ENCODE data around the gene MYO3B. TPM values are rescaled to one million over a fixed set of nuclear protein-coding genes. Genes with fewer than 3 reads are reported as not detected.

MYO3B gene
- polyA plus RNA-seq, 2 of the 4 experiments (the other 2 are of a cell fraction) = 0.01 TPM; not detected in 1

GRCh38 chr2:170235860-170236679 lies 58.1 kb downstream of the MYO3B start (continued):
- TF ChIP-seq BCL3 (IDR thresholded peaks at IDR 0.05) (no peak), HOXB13 (CRISPR knock-in tag; IDR thresholded peaks at IDR 0.05; ENCODE audit: low read depth) (no peak), HES2 (IDR thresholded peaks at IDR 0.05) (no peak), HEYL (CRISPR knock-in tag; IDR thresholded peaks at IDR 0.05) (no peak), REST (IDR thresholded peaks at IDR 0.05) (no peak)

GRCh38 chr2:170236680-170237047 lies 58.7 kb downstream of the MYO3B start:
- CTCF ChIA-PET = interaction anchor here (0.6 to 3.6 kb wide), 24 partner anchors 11 to 579 kb away, joined by 3 to 17 read pairs (median 4); partner anchors contain the start of gene GAD1
- Histone ChIP-seq H3K9me3 (no peaks in the 10 kb centered on the region), H3K4me2 (no peak overlapping the region), H3K27ac (no peak overlapping the region), H3K4me1 (no peaks in the 10 kb centered on the region), H3K4me3 (no peak overlapping the region)
- no peak for FAIRE-seq
- no peak for DNase-seq (ENCODE audit: low read depth in 1 of 2, low spot score in 1 of 2)
- ATAC-seq = peak in 1 of 2 experiments; percentile 32; a peak in 1 of 6 replicates
- WGBS (ENCODE audit: missing lambda C conversion rate) = 81% methylated on average over 2 of the region's 2 CpGs
- POLR2A ChIA-PET = no interaction called here
- TF ChIP-seq KDM1A (IDR thresholded peaks at IDR 0.05; ENCODE audit: low read depth) (no peak), CBX2 (IDR thresholded peaks at IDR 0.05; ENCODE audit: borderline replicate concordance, low read depth) (no peak), EHF (CRISPR knock-in tag; IDR thresholded peaks at IDR 0.05) (no peak), EP300 (IDR thresholded peaks at IDR 0.05) (no peak), MAFK (IDR thresholded peaks at IDR 0.05; ENCODE audit: partially characterized antibody) (no peak), BCL3 (IDR thresholded peaks at IDR 0.05) (no peak), NPAS2 (CRISPR knock-in tag; IDR thresholded peaks at IDR 0.05; ENCODE audit: borderline replicate concordance) (no peak), ATOH8 (CRISPR knock-in tag; IDR thresholded peaks at IDR 0.05; ENCODE audit: low read depth) (no peak), ESRRA (IDR thresholded peaks at IDR 0.05; ENCODE audit: borderline replicate concordance, low read length) (no peak), FOSL2 (IDR thresholded peaks at IDR 0.05) (no peak), FOSL2 (CRISPR knock-in tag; IDR thresholded peaks at IDR 0.05) (no peak), SMC3 (IDR thresholded peaks at IDR 0.05) (no peak), HOXB5 (CRISPR knock-in tag; IDR thresholded peaks at IDR 0.05) (no peak), BHLHE40 (IDR thresholded peaks at IDR 0.05; ENCODE audit: low read depth, low read length) (no peak), KDM5A (IDR thresholded peaks at IDR 0.05) (no peak), FOXS1 (CRISPR knock-in tag; IDR thresholded peaks at IDR 0.05) (no peak), ZNF302 (CRISPR knock-in tag; IDR thresholded peaks at IDR 0.05) (no peak)
